CD4-positive, alpha-beta T cell treated with Interleukin-12 subunit alpha and Interleukin-12 subunit beta, for 1 hour (primary cell): ENCODE measurements around the gene TCAIM.

Experiments used
- DNase-seq: peaks from one replicate; pipeline ENCODE4 v3.0.0-alpha.2; 2020

The TCAIM gene, protein sequence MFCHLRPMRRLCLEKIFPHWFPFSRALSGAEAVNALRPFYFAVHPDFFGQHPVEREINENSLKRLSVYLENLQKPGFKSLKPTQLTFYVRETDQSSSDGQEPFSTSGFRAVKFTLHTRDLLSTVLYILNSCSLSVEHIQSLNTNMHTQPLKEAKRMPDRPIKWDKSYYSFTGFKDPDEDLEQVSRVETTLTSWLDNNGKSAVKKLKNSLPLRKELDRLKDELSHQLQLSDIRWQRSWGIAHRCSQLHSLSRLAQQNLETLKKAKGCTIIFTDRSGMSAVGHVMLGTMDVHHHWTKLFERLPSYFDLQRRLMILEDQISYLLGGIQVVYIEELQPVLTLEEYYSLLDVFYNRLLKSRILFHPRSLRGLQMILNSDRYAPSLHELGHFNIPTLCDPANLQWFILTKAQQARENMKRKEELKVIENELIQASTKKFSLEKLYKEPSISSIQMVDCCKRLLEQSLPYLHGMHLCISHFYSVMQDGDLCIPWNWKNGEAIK

DNA sequence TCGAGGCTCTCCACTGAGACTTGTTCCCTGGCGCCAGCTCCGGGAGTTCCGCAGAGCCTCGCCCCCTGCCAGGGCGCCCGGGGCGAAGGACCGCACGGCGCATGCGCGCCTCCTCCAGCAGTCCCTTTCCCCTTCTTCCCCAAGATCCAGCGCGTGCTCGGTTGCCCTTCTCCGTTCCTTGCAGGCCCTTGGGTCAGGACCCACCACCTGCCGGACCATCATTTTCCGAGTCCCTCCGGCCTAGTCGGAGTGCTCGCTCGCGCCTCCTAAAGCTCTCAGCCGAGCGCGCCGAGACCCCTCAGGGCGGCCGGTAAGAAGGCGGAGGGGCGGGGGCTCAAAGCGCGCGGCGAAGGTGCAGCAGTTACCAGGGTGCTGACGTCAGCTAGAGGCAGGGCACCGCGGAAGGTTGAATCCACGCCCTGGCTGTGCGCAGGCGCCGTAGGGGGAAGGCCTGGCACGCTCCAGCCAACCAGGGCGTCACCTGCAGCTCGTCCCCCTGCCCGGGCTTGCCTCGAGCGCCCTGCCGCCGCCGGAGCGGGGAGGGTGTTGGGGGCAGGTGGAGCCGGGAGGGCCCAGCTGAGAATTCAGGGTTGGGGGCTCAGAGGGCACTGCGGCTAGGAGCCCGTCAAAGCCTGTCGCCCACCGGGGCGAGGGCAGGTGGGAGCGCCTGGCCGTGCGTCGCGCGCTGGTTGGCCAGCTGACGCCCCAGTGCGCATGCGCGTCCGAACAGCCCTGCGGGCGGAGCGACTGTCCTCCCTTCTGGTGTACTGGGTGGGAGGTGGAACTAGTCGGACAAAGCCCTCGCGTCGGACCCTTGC lies at the start of gene TCAIM:
TSS of gene TCAIM (plus strand) at position 757 of the 818 bp plus-strand sequence. CDS start 16,017 bp downstream, outside the sequence.
- DNase-seq: peak; percentile 99

DNA sequence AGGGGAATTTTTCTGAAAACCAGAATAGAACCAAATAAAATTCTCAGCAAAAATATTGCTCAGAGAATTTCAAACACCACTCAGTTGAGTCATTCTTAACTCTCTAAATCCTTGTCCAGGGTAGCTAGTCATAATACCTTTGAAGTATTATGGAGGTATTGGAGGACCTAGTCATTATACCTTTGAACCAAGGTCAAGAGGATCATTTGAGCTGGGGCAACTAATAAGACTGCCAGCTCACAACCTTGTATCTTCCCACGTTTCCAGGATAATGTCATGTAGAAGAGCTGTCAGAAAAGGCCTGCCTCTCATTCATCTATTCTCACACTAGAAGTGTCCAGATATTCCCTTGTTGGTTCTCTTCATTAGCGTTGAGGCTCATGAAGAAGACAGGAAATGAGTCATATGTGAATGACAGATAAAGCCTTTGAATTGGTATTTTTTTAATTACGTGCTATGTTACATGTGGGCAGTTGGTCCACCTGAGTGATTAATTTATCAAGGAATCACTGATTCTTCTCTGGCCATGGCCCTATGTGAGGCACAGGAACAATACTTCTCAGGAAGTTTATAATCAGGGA lies 48.6 kb upstream of the TCAIM start:
- DNase-seq: no peak

DNA sequence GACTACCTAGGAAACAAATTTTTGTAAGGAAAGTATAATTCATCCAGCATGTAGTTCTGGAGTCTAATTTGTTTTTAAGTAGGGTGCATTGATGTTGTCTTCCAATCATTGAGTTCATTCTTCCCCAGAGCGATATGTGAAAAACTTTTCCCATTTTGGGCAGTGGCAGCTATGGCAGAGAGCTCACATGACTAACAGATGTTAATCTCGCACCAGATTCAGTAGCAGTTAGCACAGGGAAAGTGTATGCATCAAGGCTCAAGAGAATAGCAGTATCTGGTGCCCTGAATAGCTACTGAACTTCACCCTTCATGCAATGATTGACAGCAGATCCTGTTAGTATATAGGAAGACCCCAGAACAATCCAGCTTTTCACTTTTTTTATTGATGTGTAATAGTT lies 46.3 kb upstream of the TCAIM start:
- DNase-seq: no peak

DNA sequence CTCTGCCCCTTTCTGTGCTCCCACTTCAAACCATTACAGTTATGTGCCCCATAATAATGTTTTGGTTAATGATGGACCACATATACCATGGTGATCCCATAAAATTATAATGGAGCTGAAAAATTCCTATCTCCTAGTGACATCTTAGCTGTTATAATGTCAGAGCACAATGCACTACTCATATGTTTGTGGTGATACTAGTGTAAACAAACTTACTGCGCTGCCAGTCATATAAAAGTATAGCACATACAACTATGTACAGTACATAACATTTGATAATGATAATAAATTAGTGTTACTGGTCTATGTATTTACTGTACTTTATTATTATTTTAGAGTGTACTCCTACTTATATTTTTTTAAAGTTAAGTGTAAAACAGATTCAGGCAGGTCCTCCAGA lies 45.6 kb upstream of the TCAIM start:
- no peak for DNase-seq

DNA sequence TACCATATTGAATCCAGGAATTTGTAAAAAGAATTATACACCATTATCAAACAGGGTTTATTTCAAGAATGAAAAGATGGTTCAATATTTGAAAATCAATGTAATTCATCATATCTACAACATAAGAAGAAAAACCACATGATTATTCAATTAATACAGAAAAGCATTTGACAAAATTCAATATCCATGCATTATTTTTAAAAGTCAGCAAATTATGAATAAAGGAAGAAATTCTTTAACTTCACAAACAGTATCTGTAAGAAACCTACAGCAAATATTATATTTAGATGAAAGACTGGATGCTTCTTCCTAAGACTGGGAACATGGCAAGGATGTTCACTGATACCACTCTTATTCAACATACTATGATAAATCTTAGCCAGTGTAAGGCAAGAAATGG lies 41.3 kb upstream of the TCAIM start:
- DNase-seq: no peak

DNA sequence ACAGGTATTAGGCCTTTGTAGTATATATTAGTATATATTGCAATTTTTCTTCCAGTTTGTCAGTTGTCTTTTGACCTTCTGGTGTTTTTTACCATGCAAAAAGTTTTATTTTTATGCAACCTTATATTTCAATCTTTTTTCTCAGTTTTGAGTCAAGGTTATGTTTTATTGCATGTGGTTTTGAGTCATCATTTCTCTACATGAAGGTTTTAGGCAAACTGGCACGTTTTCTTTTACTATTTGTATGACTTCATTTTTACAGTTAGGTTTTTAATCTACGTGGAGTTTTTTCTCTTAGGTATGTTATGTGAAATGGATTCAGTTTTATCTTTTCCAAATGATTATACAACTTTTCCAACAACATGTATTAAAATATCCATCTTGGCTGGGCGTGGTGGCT lies 36.8 kb upstream of the TCAIM start:
- no peak for DNase-seq

DNA sequence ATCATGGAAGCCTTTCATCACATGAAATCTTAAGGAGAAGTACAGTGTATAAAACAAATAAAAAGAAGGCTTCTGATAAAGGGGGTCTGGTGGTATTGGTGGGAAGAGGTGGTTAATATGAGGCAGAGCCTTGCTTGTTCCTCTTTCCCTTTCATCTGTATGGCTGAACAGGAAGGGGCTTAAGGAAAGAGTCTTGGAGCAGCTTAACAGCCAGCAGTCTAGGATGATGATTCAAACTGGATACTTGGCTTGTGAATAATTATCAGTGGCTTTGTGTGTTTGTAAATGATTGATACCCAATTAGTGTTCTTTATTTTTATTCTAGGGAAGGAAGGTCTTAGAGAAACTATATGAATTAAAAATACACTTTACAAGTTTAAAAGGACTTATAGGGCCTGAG lies 29.1 kb upstream of the TCAIM start:
- no peak for DNase-seq

DNA sequence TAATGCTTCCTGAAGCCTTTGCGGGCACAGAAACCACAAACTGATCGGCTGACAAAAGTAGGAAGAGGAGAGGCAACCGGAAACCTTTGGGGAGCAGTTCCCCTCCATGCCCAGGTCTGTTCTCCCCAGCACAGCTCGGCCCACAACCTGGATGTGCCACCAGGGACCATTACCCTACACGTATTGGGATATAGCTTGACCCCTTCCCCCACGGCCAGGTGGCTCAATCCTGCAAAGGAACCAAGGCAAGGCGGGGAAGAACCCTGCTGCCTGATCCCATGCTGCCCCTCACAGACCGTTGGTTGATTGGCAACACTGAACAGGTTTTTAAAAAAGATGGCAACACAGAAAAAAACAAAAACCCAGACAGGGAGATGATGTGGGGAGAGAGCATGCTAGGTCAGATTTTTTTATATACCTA lies 19.7 kb upstream of the TCAIM start:
- DNase-seq: no peak

DNA sequence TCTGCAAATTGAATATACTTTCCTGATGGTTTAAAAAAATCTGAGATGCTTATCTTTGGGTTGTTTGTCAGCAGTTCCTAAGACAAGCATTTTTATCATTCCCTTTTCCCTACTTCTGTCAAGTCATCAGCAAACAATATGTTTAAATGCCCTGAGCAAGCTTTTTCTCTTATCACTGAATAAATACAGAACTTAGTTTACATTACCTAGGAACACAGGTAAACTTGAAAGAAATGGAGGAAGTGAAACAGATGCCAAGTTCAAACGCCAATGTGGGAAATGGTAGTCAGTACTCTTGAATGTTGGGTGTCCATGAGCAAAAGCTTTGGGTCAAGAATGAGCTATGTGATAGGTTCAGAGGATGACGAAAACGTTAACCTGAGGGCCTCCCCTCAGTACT lies 17.2 kb upstream of the TCAIM start:
- no peak for DNase-seq

DNA sequence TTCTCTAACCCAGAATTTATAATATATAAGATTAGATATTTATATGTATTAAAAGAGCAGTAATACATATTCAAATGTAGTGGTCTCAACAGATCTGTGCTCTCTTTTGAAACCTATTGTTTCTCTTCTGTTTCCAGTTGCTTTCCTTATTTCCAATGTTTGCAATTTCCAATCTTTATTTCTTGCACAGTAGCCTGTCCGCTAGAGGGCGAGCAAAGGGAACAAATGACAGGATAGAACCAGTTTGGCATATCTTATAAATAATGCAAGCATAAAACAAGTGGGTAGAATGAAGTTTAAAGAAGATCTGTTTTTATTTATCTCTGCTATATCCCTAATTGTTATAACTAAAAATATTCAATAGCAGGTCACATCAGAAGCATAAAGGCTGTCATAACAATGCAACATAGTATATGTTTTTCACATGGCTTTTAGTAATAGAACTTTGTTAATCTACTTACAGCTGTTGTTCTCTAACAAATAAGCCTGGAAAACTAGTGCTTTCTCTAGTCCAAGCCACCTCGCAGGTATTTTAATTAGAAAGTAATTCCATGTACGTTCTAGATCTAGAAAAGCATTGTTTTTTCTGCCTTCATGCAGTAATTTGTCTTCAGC lies 15.1 kb upstream of the TCAIM start:
- peak; percentile 52 for DNase-seq

DNA sequence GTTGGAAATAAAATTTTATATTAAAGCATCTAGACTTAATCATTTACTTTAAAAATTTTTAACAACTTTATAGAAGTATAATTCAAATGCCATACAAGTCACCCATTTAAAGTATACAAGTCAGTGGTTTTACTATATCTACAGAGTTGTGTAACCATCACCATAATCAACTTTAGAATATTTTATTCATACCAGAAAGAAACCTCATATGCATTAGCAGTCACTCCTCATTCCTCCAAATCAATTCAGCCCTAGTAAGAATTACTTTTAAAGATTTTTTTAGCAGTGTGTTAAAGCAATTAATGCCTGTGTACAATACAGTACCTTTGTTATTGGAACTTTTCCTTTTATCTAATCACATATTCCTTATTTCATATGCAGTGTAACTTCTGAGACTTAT lies 14.0 kb upstream of the TCAIM start:
- no peak for DNase-seq

DNA sequence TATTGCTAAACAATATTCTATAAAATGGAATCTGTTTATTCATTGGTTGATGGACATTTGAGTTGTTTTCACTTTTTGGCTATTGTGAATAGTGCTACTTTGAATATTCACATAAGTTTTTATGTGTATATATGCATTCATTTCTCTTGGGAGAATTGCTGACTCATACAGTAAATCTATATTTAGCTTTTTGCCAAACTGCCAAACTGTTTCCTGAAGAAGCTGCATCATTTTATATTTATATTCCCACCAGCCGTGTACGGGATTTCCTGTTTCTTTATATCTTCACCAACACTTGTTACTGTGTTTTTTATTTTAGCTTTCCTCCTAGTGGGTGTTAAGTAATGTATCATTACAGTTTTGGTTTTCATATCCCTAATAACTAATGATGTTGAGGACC lies 12.5 kb upstream of the TCAIM start:
- no peak for DNase-seq

DNA sequence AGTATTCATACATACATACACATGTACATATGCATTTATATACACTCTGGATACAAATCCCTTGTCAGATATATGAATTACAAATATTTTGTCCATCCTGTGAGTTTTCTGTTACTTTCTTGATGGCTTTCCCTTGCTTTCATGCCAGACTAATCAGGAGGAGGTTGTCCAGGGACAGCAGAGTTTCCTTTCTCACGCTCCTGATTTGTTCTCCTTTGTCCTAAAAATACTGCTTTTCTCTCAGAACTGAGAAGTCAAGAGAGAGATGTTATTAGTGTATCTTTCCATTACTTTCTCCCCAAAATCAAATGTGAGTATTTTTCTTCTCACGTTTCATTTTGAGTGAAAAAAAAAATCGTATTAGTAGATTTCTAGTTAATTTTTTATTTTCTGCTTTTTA lies 12.1 kb upstream of the TCAIM start:
- DNase-seq: no peak

DNA sequence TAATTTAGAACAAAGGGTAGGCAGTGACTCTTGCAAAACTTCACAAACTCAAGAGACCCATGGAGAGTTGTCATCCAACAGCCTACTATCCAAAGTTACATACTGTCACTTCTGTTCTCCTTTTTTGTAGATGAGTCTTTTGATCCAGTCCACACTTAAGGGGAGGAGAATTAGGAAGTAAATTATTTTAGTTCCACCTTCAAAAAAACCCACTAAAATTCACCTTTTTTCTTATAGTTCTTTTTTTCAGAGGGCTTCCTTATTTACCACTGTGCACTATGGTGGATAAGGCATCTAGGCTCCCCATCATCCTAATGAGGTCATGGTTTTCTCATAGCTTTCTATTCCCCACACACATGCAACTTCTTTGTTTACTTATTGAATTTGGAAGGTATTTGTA lies 8.6 kb upstream of the TCAIM start:
- DNase-seq: no peak

DNA sequence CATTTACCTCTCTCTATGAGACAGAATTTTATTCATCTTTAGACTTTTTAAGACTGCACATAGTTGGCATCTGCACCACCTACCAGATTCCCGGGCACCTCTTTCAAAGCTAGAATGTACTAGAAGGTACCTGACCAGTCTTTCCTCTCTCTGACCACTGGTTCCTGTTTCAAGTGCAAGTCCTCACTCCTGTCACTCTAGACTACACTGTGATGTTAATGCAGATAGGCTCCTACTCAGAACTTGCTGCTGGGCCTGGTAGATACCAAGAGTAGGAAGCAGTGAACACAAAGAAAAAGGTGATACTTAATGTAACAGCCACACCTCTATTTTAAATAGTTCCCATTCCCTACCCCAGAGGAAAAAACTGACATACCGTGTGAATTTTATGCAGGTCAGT lies 8.1 kb upstream of the TCAIM start:
- no peak for DNase-seq

DNA sequence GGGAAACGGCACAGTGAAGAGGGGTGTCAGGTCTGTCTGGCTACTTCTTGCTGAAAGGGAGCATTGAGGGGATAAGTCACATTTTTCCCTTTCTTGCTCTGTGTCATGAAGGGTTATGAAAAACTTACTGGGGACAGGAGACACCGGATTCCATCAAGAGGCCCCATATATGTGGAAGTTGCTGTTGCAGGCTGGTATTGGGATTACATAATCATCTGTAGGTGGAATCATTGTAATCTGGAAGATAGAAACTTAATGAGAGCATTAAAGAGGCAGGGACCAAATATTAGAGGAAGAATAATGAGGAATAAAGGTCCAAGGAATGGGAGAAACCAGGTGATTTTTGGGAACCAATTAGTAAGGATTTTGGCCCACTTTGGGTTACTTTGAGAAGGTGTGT lies 4.2 kb upstream of the TCAIM start:
- no peak for DNase-seq

DNA sequence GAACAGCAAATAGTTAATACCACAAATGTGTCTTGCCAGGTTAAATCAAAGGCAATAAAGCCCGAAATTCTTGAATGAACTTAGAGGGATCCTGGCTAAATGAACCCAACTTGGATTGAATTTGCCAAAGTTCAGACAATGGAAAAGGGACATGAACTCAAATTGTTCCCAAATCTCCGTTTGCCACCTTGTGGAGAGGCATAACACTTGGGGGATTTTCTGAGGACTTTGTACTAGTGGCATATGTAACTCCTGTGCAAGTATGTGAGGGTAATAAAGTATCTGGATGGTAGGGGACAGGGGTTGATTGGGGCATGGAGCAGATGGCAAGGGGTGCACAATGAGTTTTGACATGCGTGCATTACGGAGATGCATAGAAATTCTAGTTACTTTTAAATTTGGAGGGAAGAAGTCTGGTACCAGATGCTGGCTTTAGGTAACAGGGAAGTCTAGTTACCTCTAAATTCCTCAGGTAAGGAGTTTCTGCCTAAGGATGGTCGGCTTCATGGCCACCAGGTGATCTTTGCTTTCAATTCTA lies 1.2 kb upstream of the TCAIM start:
- DNase-seq: no peak

DNA sequence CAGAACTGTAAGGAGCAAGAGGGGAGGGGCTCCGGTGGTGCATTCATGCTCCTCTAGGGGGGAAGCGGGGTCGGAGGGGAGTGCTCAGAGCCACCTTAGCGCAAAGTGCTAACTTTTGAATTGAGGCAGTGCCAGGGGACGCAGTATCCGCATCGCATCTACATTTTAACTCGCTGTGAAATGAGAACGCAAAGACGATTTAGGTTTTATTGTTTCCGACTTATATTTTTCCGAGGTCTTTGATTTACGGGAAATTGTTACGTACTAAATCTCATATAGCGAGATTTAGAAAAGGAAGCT lies 212 bp downstream of the TCAIM start:
- no peak for DNase-seq

DNA sequence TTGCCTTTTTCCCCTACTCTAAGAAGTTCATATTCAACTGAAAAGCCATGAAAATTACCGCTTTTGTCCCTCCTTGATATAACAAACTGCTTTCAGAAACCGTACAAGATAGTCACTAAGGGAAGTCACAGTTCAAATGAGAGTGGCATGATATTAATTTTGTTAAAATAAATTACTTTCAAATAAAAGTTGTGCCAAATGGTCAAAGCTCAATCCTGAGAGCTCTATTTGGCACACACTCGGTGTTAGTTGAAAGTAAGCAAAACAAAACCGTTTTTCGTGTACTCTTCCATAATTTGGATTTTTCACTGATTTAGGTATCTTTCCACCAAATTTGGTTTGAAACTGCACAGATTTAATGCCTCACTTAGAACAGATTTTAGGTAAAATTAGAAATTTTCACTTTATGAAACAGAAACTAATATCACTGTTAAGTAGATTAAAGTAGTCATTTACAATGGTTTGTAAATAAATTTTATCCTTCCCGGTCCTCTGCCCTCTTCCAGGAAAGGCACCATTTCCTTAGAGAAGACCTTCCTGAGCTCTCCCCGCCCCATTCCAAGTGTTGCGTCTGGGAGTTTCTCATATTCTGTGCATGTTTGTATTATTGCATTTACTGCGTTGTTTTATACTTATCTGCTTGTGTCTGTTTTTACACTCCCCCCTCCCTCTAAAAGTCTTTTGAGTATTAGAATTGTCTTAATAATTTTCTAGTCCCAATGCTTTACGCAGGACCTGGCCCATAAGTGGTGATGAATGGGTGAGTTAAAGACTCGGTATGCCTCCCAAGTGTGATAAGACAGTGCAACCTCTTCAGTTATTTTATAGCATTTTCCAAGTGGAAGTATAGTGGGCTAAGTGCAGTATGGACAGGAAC lies 853 bp downstream of the TCAIM start:
- no peak for DNase-seq

DNA sequence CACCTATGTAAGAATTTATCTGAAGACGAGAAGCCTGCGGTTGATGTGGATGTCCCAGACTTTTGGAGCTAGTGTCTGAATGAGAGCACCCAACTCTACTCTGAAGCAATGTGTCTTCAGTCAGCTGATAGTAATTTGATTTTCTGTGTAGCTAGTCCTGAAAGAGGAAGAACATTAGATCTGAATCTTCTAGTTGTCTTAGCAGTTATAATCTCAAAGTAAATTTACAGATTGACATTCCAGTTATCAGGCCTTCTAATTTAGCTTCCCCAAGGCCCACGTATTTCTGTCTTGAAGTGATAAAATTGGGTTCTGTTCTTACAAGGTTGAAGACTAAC lies 1.5 kb downstream of the TCAIM start:
- no peak for DNase-seq

DNA sequence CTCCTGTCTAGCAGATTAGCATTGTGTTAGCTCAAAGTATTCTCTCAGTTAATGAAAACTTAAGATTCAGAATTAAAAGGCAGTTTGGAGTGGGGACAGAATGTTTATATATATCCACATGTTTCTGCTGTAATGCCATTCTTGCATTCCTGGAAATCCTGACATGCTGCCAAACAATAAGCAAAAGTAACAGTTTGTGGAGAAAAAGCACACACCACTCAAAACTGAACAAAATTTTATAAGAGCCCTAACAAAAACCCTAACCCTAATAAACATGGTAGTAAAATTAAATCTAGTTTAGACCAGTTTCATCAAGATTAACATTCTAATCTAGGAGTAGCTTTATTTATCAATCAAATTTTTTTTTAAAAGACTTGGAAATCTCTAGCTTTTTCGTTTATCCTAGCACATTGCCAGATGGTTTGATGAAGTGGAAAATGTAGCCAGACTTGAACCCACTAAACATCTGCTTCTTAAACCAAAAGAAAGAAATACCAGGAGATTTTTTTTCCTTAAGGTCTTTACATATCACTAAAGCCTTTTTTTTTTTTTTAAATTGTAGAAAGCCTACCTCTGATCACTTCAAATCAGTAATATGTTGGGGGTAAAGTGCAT lies 3.7 kb downstream of the TCAIM start:
- no peak for DNase-seq

DNA sequence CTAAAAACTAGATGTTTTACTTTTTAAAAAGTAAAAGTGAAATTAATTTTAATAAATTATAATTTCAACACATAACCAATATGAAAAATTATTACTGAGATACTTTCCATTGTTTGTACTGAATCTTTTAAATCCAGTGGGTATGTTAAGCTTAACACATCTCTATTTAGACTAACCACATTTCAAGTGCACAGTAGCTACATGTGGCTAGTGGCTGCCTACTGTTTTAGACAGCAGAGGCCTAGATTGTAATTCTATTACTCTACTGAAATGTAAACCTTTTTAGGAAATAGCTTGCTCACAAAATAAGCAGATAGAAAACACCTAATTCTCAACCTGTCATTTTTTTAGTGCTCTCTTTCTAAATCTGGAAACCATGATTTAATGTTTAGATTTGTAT lies 4.9 kb downstream of the TCAIM start:
- no peak for DNase-seq
